Coronary artery (tissue), 2 donors: ENCODE data around the gene RNF11.

ENCODE experiments used
- DNase-seq: peaks from one replicate; pipeline ENCODE4 v3.0.0-alpha.2; 2017; ENCODE audit warnings: low spot score
- H3K27ac ChIP-seq, 2 donors: fragments of 200-600 bp; sonication (generic); one replicate each; pipeline ENCODE4 v1.5.1; 2016 to 2019
- H3K4me3 ChIP-seq: fragments of 200-600 bp; sonication (generic); 2 replicates; pipeline ENCODE4 v1.5.1; 2016; ENCODE audit warnings: mild to moderate bottlenecking, moderate library complexity
- CTCF ChIP-seq: fragments of 200-600 bp; sonication (generic); IDR thresholded peaks from one replicate; pipeline ENCODE4 v1.5.1; 2019; ENCODE audit warnings: antibody characterized with exemption

Gene RNF11

GRCh38 chr1:51297401-51298321 is 61.6 kb downstream of the RNF11 start:
- DNase-seq: peak; percentile 66
- H3K27ac ChIP-seq: no peak overlapping the region
- TF ChIP-seq CTCF: no peak
- H3K4me3 ChIP-seq: peak overlapping the region; percentile 69

- Histone ChIP-seq H3K4me3 (no peak overlapping the region), H3K27ac (no peak overlapping the region)
- DNase-seq: no peak
- TF ChIP-seq CTCF: no peak
These were observed 62.2 kb downstream of the RNF11 start for GRCh38 chr1:51298322-51298705.

- no peak for DNase-seq
These were observed 63.3 kb downstream of the RNF11 start for GRCh38 chr1:51299185-51299885.

GRCh38 chr1:51299981-51300670 is 64.1 kb downstream of the RNF11 start:
- H3K27ac ChIP-seq: no peak overlapping the region
- H3K4me3 ChIP-seq: no peak overlapping the region
- no peak for TF ChIP-seq CTCF
- DNase-seq: no peak

More at GRCh38 chr1:51299185-51299885, 63.3 kb downstream of the RNF11 start:
- Histone ChIP-seq H3K27ac (no peak overlapping the region), H3K4me3 (no peak overlapping the region)
- TF ChIP-seq CTCF: no peak

GRCh38 chr1:51301152-51301843 is 65.2 kb downstream of the RNF11 start:
- H3K27ac ChIP-seq: no peak overlapping the region
- DNase-seq: no peak
- H3K4me3 ChIP-seq: no peak overlapping the region
- TF ChIP-seq CTCF: no peak

- Histone ChIP-seq H3K4me3 (no peak overlapping the region), H3K27ac (no peak overlapping the region)
- DNase-seq: no peak
- TF ChIP-seq CTCF: no peak
These were observed 65.7 kb downstream of the RNF11 start for GRCh38 chr1:51301844-51302162.
